Measurements from ENCODE around the gene LCNL1.

Gene LCNL1

DNA sequence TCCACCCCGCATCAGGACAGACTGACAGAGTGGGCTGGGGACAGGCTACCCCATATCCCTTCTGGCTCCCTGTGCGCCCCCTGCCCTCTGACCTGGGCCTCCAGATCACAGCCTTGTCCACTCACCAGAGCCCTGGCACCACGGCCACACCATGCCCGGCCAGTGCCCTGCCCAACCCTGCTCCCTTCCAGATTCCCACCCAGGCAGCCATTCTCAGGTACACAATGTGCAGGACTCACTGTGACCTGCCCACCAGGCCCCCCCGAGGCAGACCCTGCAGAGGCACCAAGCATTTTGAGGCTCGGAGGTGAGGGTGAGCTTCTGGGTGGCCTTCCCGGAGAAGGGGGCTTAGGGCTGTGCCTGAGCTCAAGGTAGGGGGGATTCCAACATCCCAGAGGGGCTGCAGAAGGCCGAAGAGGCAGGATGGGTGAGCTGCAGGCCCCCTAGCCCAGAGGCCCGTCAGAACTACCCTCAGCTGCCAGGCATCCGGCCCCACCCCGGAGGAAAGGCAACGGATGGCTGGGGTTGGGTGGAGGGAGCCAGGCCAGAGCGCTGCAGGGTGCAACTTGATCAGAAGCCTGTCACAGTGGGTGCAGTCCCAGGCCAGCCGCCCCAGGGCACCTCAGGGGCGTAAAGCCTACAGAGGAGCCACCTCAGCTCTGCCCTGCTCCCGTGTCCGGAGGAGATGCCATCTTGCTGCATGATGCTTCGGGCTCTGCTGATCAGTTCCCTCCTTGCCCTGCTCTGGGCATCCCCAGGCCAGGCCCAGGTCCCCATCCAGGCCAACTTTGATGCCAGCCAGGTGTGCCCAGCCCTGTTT lies at the start of gene LCNL1:
TSS of gene LCNL1 (plus strand) at position 762 of the 820 bp plus-strand sequence. CDS start 594 bp downstream, outside the sequence.
- no peak for DNase-seq

DNA sequence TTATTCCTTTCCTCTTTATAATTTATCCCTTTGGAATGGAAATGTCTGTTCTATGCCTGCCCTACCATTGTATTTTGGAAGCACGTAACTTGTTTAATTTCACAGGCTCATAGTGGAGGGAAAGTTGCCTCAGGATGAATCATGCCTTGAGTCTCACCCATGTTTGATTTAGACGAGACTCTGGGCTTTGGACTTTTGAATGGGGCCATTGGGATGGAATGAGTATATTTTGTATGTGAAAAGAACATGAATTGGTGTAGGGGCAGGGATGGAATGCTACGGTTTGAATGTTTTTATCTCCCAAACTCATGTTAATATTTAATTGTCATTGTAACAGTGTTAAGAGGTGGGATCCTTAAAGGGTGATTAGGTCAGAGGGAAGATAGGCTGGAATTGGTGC lies 48.5 kb upstream of the LCNL1 start:
- no peak for DNase-seq

- DNase-seq, result no peak
These were observed 47.1 kb upstream of the LCNL1 start for GRCh38 chr9:136935651-136936050.

DNA sequence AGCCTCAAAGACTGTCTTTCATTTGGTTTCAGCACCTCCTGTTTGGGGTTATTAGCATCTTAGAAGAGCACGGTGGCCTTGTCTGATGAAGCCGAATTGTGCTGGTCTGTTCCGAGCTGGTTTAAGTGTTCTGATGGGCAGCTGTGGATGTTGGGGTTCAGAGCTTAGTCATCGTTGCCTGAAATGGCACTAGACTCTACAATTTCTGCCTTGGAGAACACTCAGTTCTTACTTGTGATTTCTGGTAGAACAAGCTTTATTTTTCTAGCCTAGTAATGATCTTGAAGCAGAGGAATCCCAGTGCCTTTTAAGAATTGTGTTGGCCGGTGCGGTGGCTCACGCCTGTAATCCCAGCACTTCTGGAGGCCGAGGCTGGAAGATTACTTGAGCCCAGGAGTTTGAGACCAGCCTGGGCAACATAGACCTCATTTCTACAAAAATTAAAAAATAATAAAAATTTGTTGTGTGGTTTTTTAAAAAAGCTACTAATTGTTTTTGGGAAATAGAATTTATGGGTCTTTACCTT lies 46.1 kb upstream of the LCNL1 start:
- DNase-seq, result no peak

DNA sequence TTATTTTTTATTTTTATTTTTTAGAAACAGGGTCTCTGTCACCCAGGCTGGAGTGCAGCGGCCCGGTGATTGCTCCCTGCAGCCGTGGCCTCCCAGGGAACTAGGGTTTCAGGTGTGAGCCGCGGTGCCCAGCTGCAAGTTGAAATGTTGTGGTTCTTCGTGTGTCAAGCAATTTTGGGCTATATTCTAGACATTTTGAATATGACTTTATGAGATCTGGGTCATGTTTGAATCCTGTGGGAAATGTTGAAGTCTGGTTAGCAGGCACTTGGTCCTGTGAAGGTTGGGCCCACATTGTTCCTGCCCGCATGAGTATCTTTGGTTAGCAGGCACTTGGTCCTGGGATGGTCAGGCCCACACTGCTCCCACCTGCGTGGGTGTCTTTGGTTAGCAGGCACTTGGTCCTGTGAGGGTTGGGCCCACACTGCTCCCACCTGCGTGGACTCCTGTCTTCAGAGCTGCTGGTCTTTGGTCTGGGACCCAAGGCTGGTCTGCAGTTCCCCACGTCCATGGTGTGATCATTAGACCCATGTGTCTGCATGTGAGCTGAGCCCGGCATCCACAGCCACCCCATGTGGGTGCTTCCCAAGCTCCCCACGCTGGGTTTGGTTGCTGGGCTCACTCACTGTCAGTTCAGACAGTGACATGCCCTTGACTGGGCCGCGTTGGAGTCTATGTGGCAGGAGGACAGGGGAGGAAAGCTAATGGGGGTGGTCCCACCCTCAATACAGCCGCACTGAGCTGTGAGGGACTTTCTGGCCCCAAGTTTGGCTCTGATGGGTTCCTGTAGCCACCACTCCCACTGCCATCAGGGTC lies 45.4 kb upstream of the LCNL1 start:
- no peak for DNase-seq

- DNase-seq, result no peak
These were observed 43.3 kb upstream of the LCNL1 start for GRCh38 chr9:136939431-136939995.

DNA sequence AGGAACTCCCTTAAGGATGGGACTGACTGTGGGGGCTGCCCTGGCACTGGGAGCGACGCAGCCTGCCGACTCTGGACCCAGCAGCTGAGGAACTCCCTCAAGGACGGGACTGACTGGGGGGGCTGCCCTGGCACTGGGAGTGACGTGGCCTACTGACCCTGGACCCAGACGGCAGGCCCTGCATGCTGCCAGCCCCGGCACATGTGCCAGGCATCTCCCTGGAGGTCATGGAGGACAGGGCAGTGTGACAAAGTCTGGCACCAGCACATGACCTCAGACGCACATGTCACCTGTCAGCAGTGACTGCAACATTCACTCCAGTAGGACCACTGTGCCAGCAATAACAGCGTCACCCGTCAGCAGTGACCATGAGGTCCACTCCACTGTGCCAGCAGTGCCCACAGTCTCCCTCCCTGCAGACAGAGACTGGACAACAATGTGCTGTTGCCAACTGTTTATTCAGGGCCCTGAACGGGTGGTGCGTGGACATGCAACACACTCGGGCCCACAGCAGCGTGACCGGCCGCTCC lies 42.7 kb upstream of the LCNL1 start:
- no peak for DNase-seq

GRCh38 chr9:136940526-136941230 lies 42.1 kb upstream of the LCNL1 start:
- no peak for DNase-seq

DNA sequence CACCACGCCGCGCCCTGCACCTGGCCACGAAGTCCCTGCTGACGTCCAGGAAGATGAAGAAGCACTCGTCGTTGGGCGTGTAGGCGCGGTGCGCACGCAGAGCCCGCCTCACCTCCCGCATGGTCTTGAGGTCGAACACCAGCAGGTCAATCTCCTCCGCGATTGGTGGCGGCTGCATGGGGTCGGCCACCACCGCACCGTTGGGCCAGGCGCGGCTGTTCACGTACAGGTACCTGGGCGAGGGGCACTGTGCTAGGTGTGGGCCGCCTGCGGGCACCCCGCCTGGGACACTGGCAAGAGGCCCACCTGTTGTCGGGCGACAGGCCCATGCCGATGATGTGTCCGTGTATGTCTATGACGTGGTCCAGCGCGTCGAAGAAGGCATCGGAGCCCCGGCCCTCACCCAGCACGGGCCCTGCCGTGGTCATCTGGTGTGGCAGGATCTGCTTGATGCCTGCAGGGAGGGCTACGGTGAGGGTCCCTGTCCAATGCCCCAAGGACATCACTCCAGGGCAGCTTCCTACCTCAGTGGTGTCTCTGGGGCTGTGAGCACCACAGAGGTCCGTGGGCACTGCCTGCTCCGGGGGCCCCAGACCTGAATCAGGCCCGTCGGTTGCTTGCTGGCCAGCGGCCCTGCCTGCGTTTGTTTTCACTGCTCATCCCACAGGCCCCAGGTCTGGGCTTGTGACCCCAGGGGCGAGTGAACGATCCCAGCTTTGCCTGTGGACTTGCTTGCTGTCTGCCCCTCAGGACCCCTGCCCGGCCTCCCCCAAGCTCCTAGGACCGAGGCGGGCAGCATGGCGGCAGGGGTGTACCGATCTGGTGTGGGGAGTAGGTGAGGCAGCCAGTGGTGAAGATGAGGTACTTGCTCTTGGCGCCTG lies 41.3 kb upstream of the LCNL1 start:
- DNase-seq, result no peak

DNA sequence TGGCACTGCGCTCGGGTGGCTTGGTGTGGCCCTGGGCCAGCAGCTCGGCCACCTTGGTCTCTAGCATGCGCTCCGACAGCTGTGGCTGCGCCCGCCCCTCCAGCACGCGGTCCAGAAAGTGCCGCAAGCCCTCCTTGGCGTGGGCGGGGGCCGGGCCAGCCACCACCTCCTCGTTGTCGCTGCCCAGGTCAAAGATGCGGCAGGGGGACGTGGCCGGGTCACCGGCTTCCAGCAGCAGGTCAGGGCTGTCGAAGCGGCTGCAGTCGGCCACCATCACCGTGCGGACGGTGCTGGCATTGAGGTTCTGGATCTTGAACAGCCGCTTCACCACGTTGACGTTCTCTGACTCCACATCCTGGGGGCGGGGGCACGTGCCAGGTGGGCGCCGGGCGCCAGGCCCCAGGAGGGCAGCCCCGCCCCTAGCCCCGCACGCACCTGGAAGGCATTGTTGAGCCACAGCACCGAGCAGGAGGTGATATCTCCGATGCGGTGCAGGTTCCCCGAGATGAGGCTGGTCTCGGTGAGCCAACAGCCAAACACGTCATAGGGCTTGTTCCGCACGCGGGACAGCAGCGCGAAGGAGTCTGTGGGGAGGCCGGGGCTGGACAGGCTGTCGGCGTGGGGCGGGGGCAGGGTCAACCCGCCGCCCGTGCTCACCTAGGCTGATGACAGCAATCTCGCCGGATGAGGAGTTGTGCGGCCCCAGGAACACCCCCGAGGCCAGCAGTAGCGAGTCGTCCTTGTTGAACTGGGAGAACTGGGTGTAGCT lies 40.5 kb upstream of the LCNL1 start:
- DNase-seq, result no peak

DNA sequence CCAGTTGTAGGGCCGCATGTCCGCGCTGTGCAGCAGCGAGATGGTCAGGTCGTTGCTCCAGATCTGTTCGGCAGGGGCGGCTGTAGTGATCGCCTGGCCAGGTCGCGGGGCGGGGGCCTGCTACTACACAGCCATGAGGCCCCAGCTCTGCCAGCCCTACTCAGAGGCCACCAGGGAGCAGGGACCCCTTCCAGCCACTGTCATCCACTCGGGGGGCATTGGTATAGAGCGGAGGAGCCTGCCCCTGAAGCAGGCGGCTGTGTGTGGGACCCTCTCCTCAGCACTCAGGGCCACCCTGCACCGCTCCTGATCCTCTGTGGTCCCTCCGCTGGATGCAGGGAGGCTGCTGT lies 39.9 kb upstream of the LCNL1 start:
- DNase-seq, result no peak

DNA sequence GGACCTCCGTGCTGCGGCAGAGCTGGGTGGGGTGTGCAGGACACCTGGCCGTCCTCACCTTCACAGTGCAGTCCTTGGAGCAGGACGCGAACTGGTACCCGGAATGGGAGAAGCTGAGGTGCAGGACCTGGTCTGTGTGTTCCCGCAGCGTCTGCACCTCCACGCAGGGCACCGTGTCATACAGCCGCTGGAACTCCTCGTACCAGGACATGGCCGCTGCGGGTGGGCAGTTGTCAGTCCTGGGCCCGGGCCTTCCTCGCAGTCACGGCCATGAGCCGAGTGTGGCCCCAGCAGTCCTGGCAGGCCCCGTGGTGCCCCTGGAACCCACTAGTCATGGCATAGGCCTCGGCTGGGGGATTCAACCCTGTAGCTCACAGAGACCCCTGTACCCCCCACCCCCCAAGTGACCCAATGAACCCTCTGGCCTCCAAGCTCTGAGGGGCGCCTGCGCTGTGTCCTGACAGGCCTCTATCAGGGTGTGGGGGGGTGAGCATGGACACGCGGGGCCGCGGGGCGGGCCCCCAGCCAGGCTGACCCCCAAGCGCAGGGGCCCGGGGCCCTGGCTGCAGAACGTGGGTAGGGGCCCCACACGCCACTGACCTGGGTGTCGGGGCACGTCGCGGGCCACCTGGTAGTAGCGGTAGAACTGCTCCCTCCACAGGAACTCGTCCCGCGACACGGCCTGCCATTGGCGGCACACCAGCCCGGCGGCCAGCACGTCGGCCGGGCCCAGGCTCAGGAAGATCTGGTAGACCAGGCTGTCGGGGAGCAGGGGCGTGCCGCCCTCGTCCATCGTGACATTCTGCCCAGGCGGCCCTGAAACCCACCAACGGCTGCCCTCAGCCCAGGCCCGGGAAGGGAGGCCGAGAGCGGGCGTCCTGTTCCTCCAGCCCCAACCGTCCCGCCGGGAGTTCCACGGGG lies 39.2 kb upstream of the LCNL1 start:
- no peak for DNase-seq

DNA sequence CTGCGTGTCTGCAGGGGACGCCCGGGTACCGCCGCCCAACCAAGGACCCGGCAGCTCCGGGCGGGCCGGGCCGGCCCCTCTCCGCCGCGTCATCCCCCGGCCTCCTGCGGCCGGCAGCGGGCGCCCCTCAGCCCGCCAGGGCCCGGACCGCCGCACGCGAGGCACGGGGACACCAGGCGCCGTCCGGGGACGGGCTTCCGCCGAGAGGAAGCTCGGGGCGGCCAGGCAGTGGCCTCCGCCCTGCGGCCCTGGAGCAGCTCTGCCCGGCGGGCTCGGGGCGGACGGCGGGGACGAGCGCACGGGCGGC lies 38.6 kb upstream of the LCNL1 start:
- no peak for DNase-seq

- DNase-seq, result peak; percentile 98
These were observed 38.1 kb upstream of the LCNL1 start, which contains the start of the genes C8G and FBXW5 for GRCh38 chr9:136944519-136945332. Gene C8G (plus strand): TSS chr9:136945243. CDS start chr9:136945321, 78 bp downstream. Gene FBXW5 (minus strand): TSS chr9:136944738. CDS start chr9:136944083, 655 bp downstream.

- DNase-seq, result no peak
These were observed 37.2 kb upstream of the LCNL1 start for GRCh38 chr9:136945333-136946227.

DNA sequence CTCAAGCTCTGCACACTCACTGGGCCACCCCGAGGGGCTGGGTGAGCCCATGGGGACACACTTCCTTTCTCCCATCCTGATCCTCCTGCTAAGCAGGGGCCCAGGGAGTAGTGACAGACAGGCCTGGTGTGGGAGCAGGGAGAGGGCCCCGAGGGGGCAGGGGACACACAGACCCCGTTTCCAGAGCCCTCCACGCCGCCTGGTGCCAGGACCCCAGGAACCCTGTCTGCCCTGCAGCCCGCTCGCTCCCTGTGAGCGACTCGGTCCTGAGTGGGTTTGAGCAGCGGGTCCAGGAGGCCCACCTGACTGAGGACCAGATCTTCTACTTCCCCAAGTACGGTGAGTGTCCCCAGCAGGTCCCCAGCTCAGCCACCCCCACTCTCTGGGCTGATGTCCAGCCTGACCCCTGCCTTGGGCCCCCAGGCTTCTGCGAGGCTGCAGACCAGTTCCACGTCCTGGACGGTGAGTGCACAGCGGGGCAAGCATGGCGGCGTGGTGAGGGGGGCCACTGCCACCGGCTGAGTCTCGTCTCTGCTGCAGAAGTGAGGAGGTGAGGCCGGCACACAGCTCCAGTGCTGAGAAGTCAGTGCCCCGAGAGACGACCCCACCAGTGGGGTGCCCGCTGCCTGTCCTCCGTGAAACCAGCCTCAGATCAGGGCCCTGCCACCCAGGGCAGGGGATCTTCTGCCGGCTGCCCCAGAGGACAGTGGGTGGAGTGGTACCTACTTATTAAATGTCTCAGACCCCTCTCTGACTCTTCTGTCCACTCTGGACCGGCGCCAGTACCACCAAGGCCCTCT lies 36.4 kb upstream of the LCNL1 start:
- DNase-seq, result no peak
